Measurements from ENCODE around the gene GRIA1.

Gene GRIA1

DNA sequence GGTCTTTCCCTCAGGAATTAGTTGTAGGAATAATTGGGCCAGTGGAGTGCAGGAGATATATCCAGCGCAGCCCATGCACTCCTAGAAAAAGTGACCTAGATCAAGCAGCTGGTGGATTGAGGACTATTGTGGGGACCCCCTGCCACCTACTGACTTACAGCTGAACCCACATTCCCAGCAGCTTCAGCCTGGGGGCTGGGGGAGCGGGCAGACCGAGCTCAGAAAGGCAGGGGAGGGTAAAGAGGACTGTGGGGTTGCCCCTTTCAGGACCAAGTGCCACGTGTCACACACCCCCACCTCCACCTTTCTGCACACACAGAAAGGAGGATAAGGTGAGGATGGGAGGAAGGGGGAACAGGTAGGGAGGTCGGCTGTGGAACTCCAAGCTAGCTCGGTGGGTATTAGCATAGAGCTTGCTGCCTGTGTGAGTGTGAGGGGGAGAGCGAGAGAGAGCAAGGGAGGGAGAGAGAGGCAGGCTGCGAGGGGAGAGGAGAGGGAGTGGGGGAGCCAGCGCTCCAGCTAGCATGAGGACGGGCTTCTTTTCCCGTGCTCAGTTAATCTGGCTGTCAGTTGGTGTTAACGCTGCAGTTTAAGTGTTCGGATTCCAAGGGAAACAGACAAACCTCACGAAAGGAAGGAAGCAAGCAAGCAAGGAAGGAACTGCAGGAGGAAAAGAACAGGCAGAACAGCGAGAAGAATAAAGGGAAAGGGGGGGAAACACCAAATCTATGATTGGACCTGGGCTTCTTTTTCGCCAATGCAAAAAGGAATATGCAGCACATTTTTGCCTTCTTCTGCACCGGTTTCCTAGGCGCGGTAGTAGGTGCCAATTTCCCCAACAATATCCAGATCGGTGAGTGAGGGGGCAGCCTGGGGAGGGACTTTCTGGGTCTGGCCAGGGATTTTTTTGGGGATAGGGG lies at the start of gene GRIA1:
GRIA1 (plus strand) TSS at position 553 of the 920 bp plus-strand sequence.
- DNase-seq (ENCODE audit: low read depth in 2 of 3, low spot score in 2 of 3) = no peak

DNA sequence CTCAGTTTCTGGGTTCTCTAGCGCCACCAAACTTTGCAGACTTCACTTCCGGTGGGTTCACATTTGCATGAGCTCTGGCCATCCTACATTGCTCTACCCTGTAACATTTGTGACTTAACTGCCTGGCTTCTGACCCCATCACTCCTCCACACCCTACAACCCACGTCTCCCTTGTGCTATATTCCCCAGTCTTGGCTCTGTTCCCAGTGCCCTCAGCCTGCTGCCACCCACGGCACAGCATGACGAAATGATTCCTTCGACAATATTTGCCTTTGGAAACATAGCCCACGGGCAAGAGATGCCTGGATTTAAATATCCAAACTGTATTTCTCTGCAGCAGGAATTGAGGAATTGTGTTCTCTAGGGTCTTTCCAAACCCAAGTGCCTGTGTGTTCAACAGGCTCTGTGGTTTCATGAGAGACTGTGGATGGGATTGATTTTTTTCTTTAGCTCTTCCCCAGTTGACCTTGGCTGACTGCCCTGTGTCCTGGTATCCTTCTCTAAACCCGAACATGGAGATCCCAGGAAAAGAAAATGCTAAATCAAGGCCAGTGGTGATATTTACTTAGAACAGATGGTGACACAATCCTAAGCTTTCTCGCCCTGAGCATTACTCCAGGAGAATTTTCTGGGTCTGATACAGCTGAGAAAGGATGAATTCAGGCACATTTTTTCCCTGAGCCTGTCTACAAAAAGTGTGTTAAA lies 44.4 kb upstream of the GRIA1 start:
- no peak for DNase-seq (ENCODE audit: low read depth in 2 of 3, low spot score in 2 of 3)

DNA sequence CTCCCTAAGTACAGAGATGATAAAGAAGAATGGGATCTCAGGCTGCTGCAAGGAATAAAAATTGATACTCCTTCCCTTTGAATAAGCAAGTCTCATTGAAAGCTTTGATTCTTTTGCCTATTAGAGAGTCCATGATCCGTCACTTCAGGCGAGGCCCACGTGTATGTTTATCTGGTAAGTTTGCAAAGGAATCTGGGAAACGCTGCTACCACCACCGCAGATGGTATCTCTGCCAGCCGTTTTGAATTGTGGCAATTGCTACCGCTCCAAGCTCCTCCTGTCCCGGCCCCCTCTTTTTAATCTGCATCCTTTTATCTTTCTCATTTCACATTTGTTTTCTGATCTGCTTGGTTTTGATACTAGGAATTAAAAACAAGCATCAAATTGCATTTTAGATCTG lies 42.9 kb upstream of the GRIA1 start:
- DNase-seq (ENCODE audit: low read depth in 2 of 3, low spot score in 2 of 3) = no peak

DNA sequence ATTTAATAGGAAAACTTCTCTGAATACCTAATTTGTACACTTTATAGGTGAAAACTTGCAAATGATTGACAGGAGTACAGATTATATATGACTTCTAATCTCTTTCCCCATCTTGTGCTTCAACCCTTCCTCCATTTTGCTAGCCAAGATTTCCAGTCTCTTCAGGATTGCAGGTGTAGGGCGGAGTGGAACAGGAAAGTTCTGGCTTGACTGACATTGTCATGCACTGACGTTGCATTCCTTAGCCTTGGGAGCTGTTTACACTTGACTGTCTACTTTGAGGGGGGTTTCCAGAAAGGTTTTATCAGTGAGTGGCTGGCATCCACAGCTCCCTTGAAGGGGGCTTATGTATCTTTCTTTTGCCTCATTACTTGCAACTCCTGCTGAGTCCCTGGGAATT lies 34.1 kb upstream of the GRIA1 start:
- DNase-seq (ENCODE audit: low read depth in 2 of 3, low spot score in 2 of 3) = no peak

DNA sequence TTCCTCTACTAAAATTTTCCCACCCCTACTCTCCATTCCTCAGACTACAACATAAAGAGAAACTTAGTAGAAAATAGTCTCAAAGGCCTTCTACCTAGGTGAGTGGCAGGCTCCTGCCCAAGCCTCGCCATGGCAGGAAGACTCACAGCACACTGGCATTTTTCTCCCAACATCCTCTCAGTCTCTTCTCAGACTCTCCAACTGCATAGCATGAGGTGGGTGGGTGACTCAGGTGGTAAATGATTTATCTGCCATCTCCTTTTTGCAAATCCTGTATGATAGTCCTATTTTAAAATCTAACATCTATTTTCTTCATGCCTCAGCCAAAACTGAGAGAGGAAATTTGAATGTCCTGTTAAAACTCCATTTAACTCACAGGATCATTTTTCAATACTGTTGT lies 33.5 kb upstream of the GRIA1 start:
- no peak for DNase-seq (ENCODE audit: low read depth in 2 of 3, low spot score in 2 of 3)

DNA sequence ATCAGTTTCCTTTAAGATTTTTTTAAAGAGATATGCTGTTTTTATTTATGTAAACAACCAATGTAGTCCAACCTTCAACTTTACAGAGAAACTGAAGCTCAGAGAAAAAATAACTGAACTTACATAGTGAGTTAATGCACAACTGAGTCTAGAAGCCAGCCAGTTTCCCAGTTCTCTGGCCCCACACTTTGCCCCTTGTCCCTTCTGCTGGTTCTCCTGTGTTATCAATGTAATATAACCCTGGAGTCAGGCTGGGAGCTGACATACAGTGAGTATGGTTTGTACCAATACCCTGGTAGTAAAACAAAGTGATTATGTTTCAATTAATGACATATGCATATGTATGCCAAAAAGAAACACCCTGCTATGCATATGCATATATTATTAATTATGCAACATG lies 32.2 kb upstream of the GRIA1 start:
- no peak for DNase-seq (ENCODE audit: low read depth in 2 of 3, low spot score in 2 of 3)

DNA sequence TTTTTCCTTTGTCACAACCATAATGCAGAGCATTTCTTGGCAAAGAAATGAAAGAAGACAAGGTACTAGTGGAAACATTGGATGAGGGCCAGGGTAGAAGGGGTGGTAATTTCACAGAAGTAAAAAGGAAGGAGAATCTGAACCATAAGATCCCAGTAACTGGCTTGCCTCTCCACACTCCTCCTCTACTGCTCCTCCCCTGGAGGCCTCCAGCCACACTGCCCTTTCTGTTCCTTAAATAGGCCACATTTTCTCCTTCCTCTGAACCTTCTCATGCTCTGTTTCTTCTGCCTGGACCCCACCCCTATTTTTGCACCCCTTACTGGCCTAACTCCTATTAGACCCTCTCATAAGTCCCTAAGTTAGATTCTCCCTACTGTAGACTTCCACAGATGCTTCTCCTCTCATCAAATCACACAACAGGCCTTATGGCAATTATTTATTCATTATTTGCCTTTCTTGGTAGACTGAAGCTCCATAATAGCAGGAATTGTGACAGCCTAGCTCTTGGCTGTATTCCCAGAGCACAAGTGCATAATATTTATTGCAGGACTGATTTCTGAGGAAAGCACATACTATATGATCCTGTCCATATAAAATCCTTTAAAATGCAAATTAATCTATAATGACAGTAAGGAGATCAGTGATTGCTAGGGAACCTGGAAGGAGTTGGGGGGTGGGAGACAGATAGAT lies 31.3 kb upstream of the GRIA1 start:
- no peak for DNase-seq (ENCODE audit: low read depth in 2 of 3, low spot score in 2 of 3)

DNA sequence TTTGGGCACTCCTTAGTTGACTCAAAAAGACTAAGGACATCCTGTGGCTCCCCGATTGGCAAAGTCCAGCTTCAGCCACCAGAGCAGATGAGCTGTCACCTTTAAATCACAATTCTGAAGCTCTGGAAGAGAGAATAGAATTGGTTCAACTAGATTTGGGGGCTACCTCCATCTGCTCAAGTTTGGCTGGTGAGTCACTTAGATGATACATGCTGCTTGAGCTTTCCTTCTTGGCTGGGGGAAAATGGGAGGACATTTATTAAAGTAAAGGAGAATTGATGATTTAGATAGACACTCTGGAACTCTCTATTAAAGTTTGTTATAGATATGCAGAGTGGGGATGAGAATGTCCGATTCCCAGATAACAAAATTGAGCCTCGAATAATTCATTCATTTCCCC lies 30.0 kb upstream of the GRIA1 start:
- no peak for DNase-seq (ENCODE audit: low read depth in 2 of 3, low spot score in 2 of 3)

DNA sequence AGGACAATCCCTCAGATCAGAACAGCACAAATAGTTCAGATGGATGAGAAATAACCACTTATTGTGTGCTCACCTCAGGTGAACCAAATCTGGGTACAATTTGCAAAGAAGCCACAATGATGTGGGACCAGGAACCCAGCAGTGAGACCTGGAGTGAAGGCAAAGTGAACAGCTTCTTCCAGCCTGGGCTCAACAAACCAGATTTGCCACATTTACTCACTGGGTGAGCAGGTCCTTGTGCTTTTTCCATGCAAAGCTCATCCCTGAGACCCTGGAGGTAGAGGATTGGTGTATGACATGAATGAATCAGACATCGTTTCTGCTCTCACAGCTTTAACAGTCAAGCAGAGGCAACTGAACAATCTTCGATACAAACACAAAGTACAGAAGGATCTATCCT lies 29.1 kb upstream of the GRIA1 start:
- no peak for DNase-seq (ENCODE audit: low read depth in 2 of 3, low spot score in 2 of 3)

DNA sequence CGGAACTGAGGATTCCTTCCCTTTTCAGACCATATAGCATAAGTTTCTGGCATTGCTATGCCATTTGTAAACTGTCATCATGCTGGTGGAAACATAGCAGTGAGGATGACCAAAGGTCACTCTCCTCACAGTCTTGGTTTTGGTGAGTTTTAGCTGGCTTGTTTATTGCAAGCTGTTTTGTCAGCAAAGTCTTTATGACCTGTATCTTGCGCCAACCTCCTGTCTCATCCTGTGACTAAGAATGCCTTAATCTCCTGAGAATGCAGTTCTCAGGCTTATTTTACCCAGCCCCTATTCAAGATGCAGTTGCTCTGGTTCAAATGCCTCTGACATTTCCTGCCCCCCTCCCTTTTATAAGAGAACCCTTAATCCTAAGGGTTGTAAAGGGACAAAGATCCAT lies 26.7 kb upstream of the GRIA1 start:
- no peak for DNase-seq (ENCODE audit: low read depth in 2 of 3, low spot score in 2 of 3)

DNA sequence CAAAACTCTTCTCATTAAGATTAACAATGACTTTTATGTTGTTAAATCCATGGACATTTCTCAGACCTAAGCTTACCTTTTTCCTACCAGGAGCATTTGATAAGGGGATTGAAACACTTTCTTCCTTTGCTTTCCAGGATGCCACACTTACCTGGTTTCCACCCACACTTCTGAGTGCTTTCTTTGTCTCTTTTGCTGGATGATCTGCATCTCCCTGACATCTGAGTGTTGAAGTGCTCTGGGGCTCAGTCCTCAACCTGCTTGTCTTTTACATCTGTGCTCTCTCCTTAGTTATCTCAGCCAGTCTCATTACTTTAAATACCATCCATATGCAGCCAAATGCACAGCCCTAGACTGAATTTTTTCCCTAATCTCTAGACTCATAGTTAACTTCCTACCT lies 22.9 kb upstream of the GRIA1 start:
- DNase-seq (ENCODE audit: low read depth in 2 of 3, low spot score in 2 of 3) = no peak

DNA sequence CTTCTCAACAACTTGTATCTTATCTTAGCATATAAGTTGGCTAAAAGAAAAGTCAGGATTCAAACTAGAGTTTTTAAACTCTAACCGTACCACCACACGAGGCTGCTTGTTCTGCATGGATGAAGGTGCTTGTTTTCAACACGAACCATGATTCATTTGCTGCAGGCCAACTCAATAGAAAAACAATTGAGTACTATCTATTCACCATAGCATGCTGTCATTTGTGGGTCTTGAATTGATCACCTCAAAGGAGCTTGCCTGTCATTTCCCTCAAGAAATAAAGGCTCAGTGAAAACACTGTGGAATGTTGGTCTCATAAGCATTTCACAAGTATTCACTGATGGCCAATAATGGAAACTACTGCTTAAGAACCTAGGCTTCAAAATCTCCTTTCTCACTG lies 21.0 kb upstream of the GRIA1 start:
- no peak for DNase-seq (ENCODE audit: low read depth in 2 of 3, low spot score in 2 of 3)

DNA sequence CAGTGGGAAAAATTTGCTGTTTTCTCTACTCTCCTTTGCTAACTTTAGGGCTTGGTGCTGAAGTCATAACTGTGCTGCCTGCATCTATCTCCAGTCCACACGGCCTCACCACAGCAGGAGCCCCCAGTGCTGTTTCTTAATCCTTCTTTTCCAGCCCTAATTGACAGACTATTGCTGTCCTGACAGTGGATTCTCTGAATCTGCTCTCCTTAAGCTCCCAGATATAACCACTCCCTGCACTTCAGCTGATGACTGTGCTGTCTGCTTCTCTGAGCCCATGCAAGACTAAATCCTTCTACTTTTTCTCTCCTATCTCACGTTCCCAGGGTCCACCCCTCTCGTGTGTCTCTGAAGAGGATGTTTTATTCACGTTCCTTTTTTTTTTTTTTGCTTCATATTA lies 19.7 kb upstream of the GRIA1 start:
- DNase-seq (ENCODE audit: low read depth in 2 of 3, low spot score in 2 of 3) = no peak

DNA sequence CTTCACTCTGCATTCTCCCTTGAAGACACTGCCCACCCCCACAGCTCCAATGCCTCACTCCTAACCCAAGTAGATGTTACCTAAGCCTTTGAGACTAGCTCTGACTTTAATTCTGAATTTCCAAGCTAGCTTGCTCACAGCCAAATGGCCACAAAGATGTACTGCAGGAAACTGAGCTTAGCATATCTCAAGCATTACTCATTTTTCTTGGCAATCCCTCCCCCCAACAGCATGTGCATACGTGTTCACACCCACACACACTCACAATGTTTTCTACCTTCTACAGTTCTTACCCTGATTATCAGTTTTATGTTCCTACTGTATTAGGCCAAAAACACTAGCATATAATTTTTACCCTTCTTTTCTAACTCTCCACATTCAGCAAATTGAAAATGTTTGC lies 13.7 kb upstream of the GRIA1 start:
- DNase-seq (ENCODE audit: low read depth in 2 of 3, low spot score in 2 of 3) = no peak

DNA sequence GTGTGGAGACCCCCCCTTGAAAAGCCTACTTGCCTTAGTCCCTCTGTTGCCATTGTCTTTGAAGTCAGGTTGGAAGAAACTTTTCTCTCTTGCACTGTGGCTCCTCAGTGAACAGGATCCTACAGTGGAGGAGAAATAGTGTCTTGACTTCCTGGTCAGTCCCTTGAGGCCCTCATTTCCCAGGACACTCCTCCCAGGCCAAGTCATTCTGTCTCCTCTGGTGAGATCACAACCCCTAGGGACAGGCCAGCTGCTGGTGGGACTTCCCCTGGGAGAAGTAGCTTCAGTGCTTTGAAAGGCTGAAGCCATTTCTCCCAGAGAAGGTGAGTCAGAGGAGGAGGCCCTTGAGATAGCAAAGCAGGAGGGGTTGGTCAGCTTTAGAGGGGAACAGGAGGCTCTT lies 10.1 kb upstream of the GRIA1 start:
- DNase-seq (ENCODE audit: low read depth in 2 of 3, low spot score in 2 of 3) = no peak

DNA sequence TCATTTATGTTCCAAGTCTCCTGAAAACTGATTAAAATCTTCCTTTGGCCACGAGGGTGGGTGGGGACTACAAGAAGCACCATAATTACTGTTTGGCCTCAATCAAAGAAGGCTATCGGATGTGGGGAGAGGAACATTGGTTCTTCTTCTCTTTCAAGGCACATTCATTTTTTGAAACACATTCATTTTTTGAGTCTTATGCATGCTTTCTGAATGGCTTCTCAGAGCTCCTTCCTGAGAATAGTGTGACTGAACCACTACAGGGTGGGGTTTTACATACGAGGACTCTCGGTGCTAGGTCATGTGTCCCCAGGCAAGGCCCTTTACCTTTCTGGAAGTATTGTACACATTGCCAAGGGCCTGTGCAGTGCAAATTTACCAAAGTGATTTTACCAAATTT lies 7.0 kb upstream of the GRIA1 start:
- no peak for DNase-seq (ENCODE audit: low read depth in 2 of 3, low spot score in 2 of 3)

DNA sequence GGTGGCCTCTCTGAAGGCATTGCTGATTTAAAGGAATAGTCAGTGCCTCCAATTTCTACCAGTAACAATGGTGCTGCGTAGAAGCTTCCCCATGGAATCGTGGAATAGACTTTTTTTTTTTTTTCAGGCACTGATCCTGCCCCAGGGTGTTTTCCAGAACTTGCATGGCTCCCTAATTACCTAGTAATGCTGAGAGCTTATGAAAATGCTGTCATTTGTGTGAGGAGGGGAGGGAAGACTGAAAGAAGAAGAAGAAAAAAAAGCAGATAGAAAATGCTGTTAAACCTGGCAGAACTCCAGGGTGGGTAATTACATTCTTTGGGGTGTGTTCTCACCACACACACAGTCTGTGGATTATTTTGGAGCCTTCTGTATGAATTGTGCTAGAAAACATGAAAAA lies 4.8 kb upstream of the GRIA1 start:
- DNase-seq (ENCODE audit: low read depth in 2 of 3, low spot score in 2 of 3) = no peak

DNA sequence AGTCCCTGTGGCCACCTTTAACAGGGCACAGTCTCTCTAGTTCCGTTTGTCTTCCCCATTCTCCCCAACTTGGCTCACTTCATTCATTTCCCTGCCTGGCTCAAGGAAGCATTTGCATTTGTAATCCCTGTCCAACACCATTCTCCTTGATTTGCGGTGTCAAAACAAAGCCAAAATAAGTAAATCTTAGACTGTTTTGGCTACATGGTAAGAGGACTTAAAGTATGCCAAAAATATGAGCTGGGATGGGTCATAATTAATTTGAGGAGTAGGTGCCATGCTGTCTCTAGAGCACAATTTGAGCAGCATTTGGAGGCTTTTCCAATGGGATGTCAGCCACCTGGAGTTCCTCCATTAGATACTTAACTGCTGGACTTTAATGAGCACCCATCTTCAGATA lies 3.7 kb upstream of the GRIA1 start:
- no peak for DNase-seq (ENCODE audit: low read depth in 2 of 3, low spot score in 2 of 3)

DNA sequence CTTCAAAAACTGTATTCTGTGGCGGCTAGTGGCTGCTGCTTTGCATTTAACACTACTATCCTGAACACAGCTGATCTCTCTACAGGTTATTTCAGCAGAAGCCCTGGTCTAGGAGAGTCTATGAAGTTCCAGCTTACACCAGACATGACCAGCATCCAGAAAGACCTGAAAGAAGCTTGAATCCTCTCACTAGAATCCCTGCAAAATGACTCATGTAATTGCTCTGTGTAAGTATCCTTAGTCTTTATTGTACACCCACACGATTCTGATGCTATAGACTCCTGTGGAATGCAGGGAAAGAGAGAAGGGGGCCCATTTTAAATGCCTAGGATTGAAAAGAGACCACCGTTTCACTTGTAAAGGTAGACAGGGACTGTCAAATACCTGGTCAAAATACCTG lies 859 bp upstream of the GRIA1 start:
- no peak for DNase-seq (ENCODE audit: low read depth in 2 of 3, low spot score in 2 of 3)

DNA sequence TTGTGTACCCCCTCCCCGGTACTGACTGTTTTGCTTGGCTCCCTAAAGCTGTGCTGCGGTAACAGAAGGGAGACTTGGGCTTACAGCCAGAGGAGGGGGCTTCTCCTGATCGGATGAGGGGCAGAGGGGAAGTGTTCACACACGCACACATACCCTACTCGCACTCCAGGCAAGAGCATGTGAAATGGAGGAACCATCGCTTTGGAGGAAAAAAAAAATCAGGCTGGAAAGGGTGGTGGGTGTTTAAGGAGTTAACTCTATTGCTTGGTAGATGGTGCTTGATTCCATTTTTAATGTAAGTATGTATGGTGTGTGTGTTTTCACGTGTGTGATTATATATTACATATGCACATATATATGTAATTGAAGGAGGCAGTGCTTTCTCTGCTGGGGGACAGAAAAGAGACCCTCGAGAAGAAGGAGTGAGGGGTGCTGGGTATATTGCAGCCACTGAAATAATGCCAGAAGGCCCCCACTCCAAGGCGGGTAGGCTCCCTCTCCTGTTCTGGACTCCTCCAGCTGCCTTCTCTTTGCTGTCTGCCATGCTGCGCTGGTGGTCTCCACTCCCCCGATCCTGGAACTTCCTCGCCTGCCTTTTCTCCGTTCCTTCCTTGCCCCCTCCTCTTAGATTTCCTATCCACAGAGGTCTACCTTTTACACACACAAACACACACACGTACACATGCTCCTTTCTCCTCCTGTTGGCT lies 721 bp downstream of the GRIA1 start:
- DNase-seq (ENCODE audit: low read depth in 2 of 3, low spot score in 2 of 3) = no peak

DNA sequence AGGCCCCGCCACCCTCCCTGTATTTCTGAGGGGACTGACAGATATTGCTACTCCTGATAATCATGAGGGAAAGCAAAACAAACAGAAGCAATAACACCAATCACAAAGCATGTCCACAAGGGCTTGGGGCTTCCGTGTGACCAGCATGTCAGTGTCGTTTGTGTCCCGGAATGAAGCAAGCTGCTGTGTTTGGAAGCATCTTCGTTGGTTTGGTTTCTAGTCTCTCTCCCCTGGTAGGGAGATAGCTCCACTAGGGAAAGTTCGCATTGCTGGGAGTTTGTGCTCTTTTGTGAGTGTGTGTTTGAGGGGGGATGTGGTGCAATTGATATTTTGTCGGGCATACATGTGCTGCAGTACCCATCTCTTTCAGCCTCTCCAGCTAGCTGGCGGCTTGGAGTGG lies 1.4 kb downstream of the GRIA1 start:
- no peak for DNase-seq (ENCODE audit: low read depth in 2 of 3, low spot score in 2 of 3)
